Endothelial cell of umbilical vein (primary cell): ENCODE measurements around the gene GCNA. TPM values are rescaled to one million over a fixed set of nuclear protein-coding genes. Genes with fewer than 3 reads are reported as not detected.

Source experiments
- BruUV-seq: library from RNA; stranded (reverse); fragments of 400-500 nt; replicated peaks from 2 replicates; lab custom pipeline; 2021; lab: Mats Ljungman, UMichigan
- CTCF ChIA-PET: fragments of 300-600, 350-600 bp; sonication (Branson Sonifier 250); formaldehyde crosslinking; loops from one replicate; lab custom pipeline; 2021; ENCODE audit warnings: antibody characterized with exemption, inconsistent platforms; lab: Charles Lee
- POLR2A ChIA-PET: fragments of 300-600, 350-600 bp; sonication (Branson Sonifier 250); formaldehyde crosslinking; loops from one replicate; lab custom pipeline; 2021; ENCODE audit warnings: antibody characterized with exemption, inconsistent platforms; lab: Charles Lee
- DNase-seq: peaks from one replicate; pipeline ENCODE4 v3.0.0-alpha.2; 2011; ENCODE audit warnings: low read depth, low spot score
- FAIRE-seq: peaks from 2 replicates; lab custom pipeline; 2011; peaks lifted over from hg19 to GRCh38; lab: Jason Lieb, UNC
- H2AFZ ChIP-seq: 2 replicates; pipeline ENCODE4 v1.6.0; 2012; ENCODE audit warnings: low read depth, low read length, control low read depth, inconsistent platforms
- H3K27ac ChIP-seq: 2 replicates; pipeline ENCODE4 v1.5.1; 2011; ENCODE audit warnings: low read depth, mild to moderate bottlenecking, control low read depth, low read length, moderate library complexity; ENCODE audit not compliant: insufficient read depth
- H3K27me3 ChIP-seq, 2 experiments: 2 replicates each; pipeline versions ENCODE4 v1.6.0 to v1.6.1; 2011; ENCODE audit warnings: low read length in 2 of 2, mixed read lengths in 1 of 2; ENCODE audit not compliant: control insufficient read depth in 2 of 2, insufficient read depth in 2 of 2
- H3K36me3 ChIP-seq, 2 experiments: 2 replicates in 1 of 2; 3 replicates in 1 of 2; pipeline ENCODE4 v1.5.1; 2011; ENCODE audit warnings: low read length in 2 of 2, mild to moderate bottlenecking in 1 of 2, moderate library complexity in 1 of 2; ENCODE audit not compliant: control insufficient read depth in 2 of 2, insufficient read depth in 2 of 2; ENCODE audit errors: extremely low read depth in 1 of 2
- H3K4me1 ChIP-seq: 3 replicates; pipeline ENCODE4 v1.5.1; 2011; ENCODE audit warnings: mild to moderate bottlenecking, low read length; ENCODE audit not compliant: control insufficient read depth, insufficient read depth; ENCODE audit errors: extremely low read depth
- H3K4me2 ChIP-seq: 2 replicates; pipeline ENCODE4 v1.6.1; 2011; ENCODE audit warnings: low read length, control low read depth, mixed read lengths; ENCODE audit not compliant: insufficient read depth
- H3K4me3 ChIP-seq, 3 experiments: fragments of 200-600 bp in 1 of 3; sonication (generic), shearing (Covaris generic) in 1 of 3; replicated peaks in 1 of 3; 2 replicates each; pipeline ENCODE4 v1.5.1; 2011 to 2016; ENCODE audit warnings: control low read depth in 3 of 3, low read length in 3 of 3, mild to moderate bottlenecking in 2 of 3, inconsistent platforms in 1 of 3, low read depth in 1 of 3, moderate library complexity in 1 of 3; ENCODE audit not compliant: insufficient read depth in 1 of 3
- H3K79me2 ChIP-seq: 2 replicates; pipeline ENCODE4 v1.6.0; 2012; ENCODE audit warnings: low read length, inconsistent platforms; ENCODE audit not compliant: control insufficient read depth, insufficient read depth
- H3K9ac ChIP-seq: replicated peaks from 2 replicates; pipeline ENCODE3; 2011; ENCODE audit warnings: low read length, control low read depth; ENCODE audit not compliant: insufficient read depth; ENCODE audit errors: extremely low read depth
- H3K9me1 ChIP-seq: replicated peaks from 3 replicates; pipeline ENCODE4 v1.6.0; 2011; ENCODE audit warnings: mild to moderate bottlenecking, low read length; ENCODE audit not compliant: control insufficient read depth, insufficient read depth; ENCODE audit errors: extremely low read depth
- H3K9me3 ChIP-seq: replicated peaks from 2 replicates; pipeline ENCODE4 v1.5.1; 2012; ENCODE audit warnings: low read length, inconsistent platforms; ENCODE audit not compliant: control insufficient read depth, insufficient read depth
- H4K20me1 ChIP-seq: replicated peaks from 2 replicates; pipeline ENCODE3; 2011; ENCODE audit warnings: mild to moderate bottlenecking, low read length; ENCODE audit not compliant: control insufficient read depth, insufficient read depth; ENCODE audit errors: extremely low read depth
- FOS ChIP-seq: IDR thresholded peaks from 2 replicates; pipeline ENCODE4 v1.6.1; 2011; ENCODE audit warnings: mild to moderate bottlenecking, low read length, moderate library complexity, borderline replicate concordance; ENCODE audit not compliant: insufficient read depth
- GATA2 ChIP-seq: IDR thresholded peaks from 2 replicates; pipeline ENCODE4 v1.7.0; 2011; ENCODE audit warnings: low read depth, mild to moderate bottlenecking, moderate library complexity, mixed read lengths, low read length; ENCODE audit not compliant: insufficient read length, insufficient read depth
- JUN ChIP-seq: IDR thresholded peaks from 2 replicates; pipeline ENCODE4 v1.6.1; 2011; ENCODE audit warnings: borderline replicate concordance, low read depth; ENCODE audit not compliant: insufficient read length, insufficient read depth
- MYC ChIP-seq: IDR thresholded peaks from one replicate; pipeline ENCODE4 v1.6.1; 2011; ENCODE audit warnings: mild to moderate bottlenecking, low read depth, low read length
- POLR2AphosphoS5 ChIP-seq: IDR thresholded peaks from 2 replicates; pipeline ENCODE4 v1.6.1; 2012; ENCODE audit warnings: low read depth, mild to moderate bottlenecking, control low read depth, low read length, moderate library complexity; ENCODE audit not compliant: insufficient read depth
- dilution Hi-C: fragments of 300-500 bp; cut with MboI; formaldehyde crosslinking; loops from one replicate; pipeline ENCODE4 v1.15.0; 2019; ENCODE audit warnings: low sequenced_read_pairs; ENCODE audit not compliant: extremely low pct_ligation_motif_present
- intact Hi-C: fragments of 100-400 bp; cut with micrococcal nuclease; formaldehyde crosslinking; loops from one replicate; pipeline ENCODE4 v1.10.0; 2022
- polyA plus RNA-seq, 4 experiments: library from polyadenylated mRNA; depleted of rRNA in 3 of 4; stranded (reverse) in 3 of 4; unstranded in 1 of 4; fragments of >200 nt; gene quantifications; 2 replicates each; pipeline versions ENCODE4 v1.2.1 to v1.2.3, GENCODE V29; 2011 to 2012; ENCODE audit warnings: missing spikeins in 1 of 4
- total RNA-seq: library from RNA; stranded (reverse); gene quantifications from 2 replicates; pipeline ENCODE4 v1.2.3, GENCODE V29; 2021
- TF ChIP-seq, protein P1 (sequence below), 2 donors: IDR thresholded peaks; 1 replicate in 1 of 2; 2 replicates in 1 of 2; pipeline ENCODE4 v1.5.1; 2011; ENCODE audit warnings: low read length in 2 of 2, mild to moderate bottlenecking in 2 of 2, moderate library complexity in 2 of 2, control low read depth in 1 of 2, inconsistent platforms in 1 of 2, low read depth in 1 of 2; ENCODE audit not compliant: insufficient read depth in 1 of 2; ENCODE audit errors: extremely low read depth in 1 of 2
- TF ChIP-seq, protein P2 (sequence below): IDR thresholded peaks from 2 replicates; pipeline ENCODE4 v1.6.1; 2011; ENCODE audit not compliant: insufficient read depth, insufficient read length

Gene GCNA
- total and polyA plus RNA-seq, 2 donors (not counting 3 experiments of a cell fraction or from before 2014, with no cell fraction given), result 1.0 to 4.0 TPM

DNA sequence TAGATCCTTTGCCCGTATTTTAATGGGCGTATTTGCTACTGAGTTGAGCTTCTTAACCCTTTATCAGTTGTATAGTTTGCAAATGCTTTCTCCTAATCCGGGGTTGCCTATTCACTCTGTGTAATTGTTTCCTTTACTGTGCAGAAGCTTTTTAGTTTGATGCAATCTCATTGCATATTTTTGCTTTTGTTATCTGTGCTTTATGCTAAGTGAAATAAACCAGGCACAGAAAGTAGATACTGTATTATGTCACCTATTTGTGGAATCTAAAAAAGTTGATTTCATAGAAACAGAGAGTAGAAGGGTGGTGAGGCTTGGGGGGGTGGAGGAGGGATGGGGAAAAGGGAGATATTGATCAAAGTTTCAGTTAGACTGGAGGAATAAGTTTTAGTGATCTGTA, 27.7 kb upstream of the GCNA start:
- no peak for FAIRE-seq

More for the DNA sequence above, 27.7 kb upstream of the GCNA start:
- DNase-seq, result no peak
- H3K27me3 ChIP-seq, result no peaks in the 10 kb centered on the region
- no TSS peak for BruUV-seq
- no peaks in the 10 kb centered on the region for H4K20me1 ChIP-seq
- intact Hi-C loops (no loop called here), dilution Hi-C loops (no loop called here)
- H3K4me2 ChIP-seq, result no peak overlapping the region
- H3K4me1 ChIP-seq, result no peaks in the 10 kb centered on the region
- peaks cover 40% of the 10 kb centered on the region for H3K79me2 ChIP-seq
- TF ChIP-seq, protein P1, sequence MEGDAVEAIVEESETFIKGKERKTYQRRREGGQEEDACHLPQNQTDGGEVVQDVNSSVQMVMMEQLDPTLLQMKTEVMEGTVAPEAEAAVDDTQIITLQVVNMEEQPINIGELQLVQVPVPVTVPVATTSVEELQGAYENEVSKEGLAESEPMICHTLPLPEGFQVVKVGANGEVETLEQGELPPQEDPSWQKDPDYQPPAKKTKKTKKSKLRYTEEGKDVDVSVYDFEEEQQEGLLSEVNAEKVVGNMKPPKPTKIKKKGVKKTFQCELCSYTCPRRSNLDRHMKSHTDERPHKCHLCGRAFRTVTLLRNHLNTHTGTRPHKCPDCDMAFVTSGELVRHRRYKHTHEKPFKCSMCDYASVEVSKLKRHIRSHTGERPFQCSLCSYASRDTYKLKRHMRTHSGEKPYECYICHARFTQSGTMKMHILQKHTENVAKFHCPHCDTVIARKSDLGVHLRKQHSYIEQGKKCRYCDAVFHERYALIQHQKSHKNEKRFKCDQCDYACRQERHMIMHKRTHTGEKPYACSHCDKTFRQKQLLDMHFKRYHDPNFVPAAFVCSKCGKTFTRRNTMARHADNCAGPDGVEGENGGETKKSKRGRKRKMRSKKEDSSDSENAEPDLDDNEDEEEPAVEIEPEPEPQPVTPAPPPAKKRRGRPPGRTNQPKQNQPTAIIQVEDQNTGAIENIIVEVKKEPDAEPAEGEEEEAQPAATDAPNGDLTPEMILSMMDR (IDR thresholded peaks at IDR 0.05; ENCODE audit: extremely low read depth in 1 of 2, insufficient read depth in 1 of 2, low read depth in 1 of 2, low read length in 2 of 2), result no peak
- TF ChIP-seq FOS, result no peak
- TF ChIP-seq, protein P2, sequence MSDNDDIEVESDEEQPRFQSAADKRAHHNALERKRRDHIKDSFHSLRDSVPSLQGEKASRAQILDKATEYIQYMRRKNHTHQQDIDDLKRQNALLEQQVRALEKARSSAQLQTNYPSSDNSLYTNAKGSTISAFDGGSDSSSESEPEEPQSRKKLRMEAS, result no peak
- TF ChIP-seq MYC, result no peak
- no peak for TF ChIP-seq GATA2
- no peak for TF ChIP-seq JUN
- TF ChIP-seq POLR2AphosphoS5, result no peak
- peaks cover 8 to 15% of the 10 kb centered on the region in 2 experiments for H3K36me3 ChIP-seq
- H2AFZ ChIP-seq, result no peak overlapping the region
- H3K9ac ChIP-seq, result no peak overlapping the region
- no peak overlapping the region for H3K27ac ChIP-seq
- CTCF ChIA-PET, result interaction anchor here (1.2 to 2.2 kb wide), 2 partner anchors 16 to 102 kb away, joined by 4 read pairs; no protein-coding TSS in a partner anchor
- no peaks in the 10 kb centered on the region for H3K9me3 ChIP-seq
- POLR2A ChIA-PET, result no interaction called here
- H3K4me3 ChIP-seq, result no peak overlapping the region
- H3K9me1 ChIP-seq, result peaks cover 2% of the 10 kb centered on the region
